Fibroblast of skin of left biceps (primary cell): ENCODE measurements around the gene CBARP.

Source experiments
- DNase-seq, 2 experiments: peaks; one replicate each; pipeline ENCODE4 v3.0.0-alpha.2; 2013; ENCODE audit warnings: low read depth in 2 of 2

The CBARP gene

GRCh38 chr19:1227304-1228054, 10.3 kb downstream of the CBARP start:
- no peak for DNase-seq

- no peak for DNase-seq
These were observed 11.1 kb downstream of the CBARP start for GRCh38 chr19:1226522-1227303.

- DNase-seq: no peak
These were observed 11.6 kb downstream of the CBARP start for GRCh38 chr19:1226227-1226518.

GRCh38 chr19:1225440-1226226, 12.2 kb downstream of the CBARP start:
- DNase-seq: no peak

- DNase-seq: no peak
These were observed 13.0 kb downstream of the CBARP start for GRCh38 chr19:1224847-1225246.

GRCh38 chr19:1224047-1224825, 13.6 kb downstream of the CBARP start:
- no peak for DNase-seq

GRCh38 chr19:1223018-1223855, 14.6 kb downstream of the CBARP start:
- DNase-seq: no peak

- no peak for DNase-seq
These were observed 15.4 kb downstream of the CBARP start for GRCh38 chr19:1222394-1222793.

GRCh38 chr19:1221904-1222255, 15.9 kb downstream of the CBARP start:
- DNase-seq: no peak

GRCh38 chr19:1220976-1221903, 16.6 kb downstream of the CBARP start:
- DNase-seq: no peak

GRCh38 chr19:1220477-1220930, 17.3 kb downstream of the CBARP start:
- no peak for DNase-seq

GRCh38 chr19:1219786-1220476, 17.9 kb downstream of the CBARP start:
- DNase-seq: no peak

GRCh38 chr19:1218751-1219567, 18.8 kb downstream of the CBARP start:
- DNase-seq: no peak

- no peak for DNase-seq
These were observed 20.4 kb downstream of the CBARP start for GRCh38 chr19:1217366-1217765.

GRCh38 chr19:1216756-1217155, 21.0 kb downstream of the CBARP start:
- no peak for DNase-seq

- DNase-seq: no peak
These were observed 22.7 kb downstream of the CBARP start for GRCh38 chr19:1214862-1215731.

GRCh38 chr19:1214299-1214861, 23.4 kb downstream of the CBARP start:
- no peak for DNase-seq
